HG02970 (cell line): ENCODE measurements around the gene TSPAN3.

Source experiments
- ATAC-seq: cut with Tn5 transposase; IDR thresholded peaks from one replicate; pipeline ENCODE4 v1.9.1; 2021; ENCODE audit warnings: mild to moderate bottlenecking, moderate library complexity, moderate number of reproducible peaks; ENCODE audit not compliant: unreplicated experiment, low FRiP score

The TSPAN3 gene

DNA sequence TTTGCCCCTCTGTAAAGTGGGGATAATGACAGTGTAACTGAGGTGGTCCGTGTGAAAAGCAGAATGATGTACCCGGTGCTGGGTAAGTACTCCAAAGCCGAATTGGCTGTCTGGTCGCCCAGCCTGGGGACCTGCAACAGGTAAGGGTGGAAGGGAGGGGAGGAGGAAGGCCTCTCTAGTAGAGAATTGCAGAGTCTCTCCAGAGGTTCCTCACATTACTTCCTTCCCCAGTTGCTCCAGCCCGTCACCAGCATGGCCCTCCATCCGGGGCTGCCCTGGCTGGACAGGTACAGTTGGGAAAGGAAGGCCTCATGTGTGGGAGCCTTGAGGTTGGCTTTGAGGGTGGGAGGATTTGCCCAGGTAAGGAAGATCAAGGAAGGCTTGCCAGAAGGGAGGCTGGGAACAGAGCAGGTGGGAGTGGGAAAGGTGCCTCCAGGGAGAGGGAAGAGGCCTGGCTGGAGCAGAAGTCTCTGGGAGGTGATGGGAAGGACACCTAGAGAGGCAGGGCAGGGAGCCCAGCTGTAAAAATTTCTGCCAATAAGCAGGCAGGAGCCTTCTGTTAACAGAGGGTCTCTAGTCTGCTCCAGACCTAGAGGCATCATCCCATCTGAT, 77.7 kb downstream of the TSPAN3 start:
- no peak for ATAC-seq

GRCh38 chr15:76991741-76992645, 78.9 kb downstream of the TSPAN3 start:
- no peak for ATAC-seq
